ENCODE data around the gene PYROXD2. TPM values are rescaled to one million over a fixed set of nuclear protein-coding genes. Genes with fewer than 3 reads are reported as not detected.

Gene PYROXD2
- total and polyA plus RNA-seq, 2 experiments from 2014 or later: 1.3 to 2.6 TPM

GRCh38 chr10:98373260-98374040 lies 41.5 kb downstream of the PYROXD2 start:
- TF ChIP-seq ETS1 (IDR thresholded peaks at IDR 0.05) (no peak), EZH2phosphoT487 (IDR thresholded peaks at IDR 0.05; ENCODE audit: unreplicated experiment) (no peak), STAT1 (IDR thresholded peaks at IDR 0.05; ENCODE audit: unreplicated experiment) (no peak), ZNF331 (CRISPR knock-in tag; IDR thresholded peaks at IDR 0.05; ENCODE audit: low read depth) (no peak), JUNB (IDR thresholded peaks at IDR 0.05; ENCODE audit: unreplicated experiment) (no peak), NANOG (IDR thresholded peaks at IDR 0.05; ENCODE audit: borderline replicate concordance) (no peak), CREB1 (CRISPR knock-in tag; IDR thresholded peaks at IDR 0.05; ENCODE audit: low read depth) (no peak), ZNF114 (CRISPR knock-in tag; IDR thresholded peaks at IDR 0.05) (no peak), ZNF462 (CRISPR knock-in tag; IDR thresholded peaks at IDR 0.05) (no peak)

More at GRCh38 chr10:98373260-98374040, 41.5 kb downstream of the PYROXD2 start:
- Histone ChIP-seq H3K27ac (ENCODE audit: low read depth) (no peak overlapping the region), H3K4me3 (no peak overlapping the region), H3K4me2 (no peak overlapping the region), H3K27me3 (ENCODE audit: insufficient read depth) (no peaks in the 10 kb centered on the region), H3K79me2 (replicated peaks; ENCODE audit: insufficient read depth) (no peaks in the 10 kb centered on the region), H2AFZ (no peak overlapping the region), H3K36me3 (ENCODE audit: insufficient read depth) (no peaks in the 10 kb centered on the region), H4K20me1 (replicated peaks; ENCODE audit: insufficient read depth) (no peaks in the 10 kb centered on the region), H3K4me1 (ENCODE audit: insufficient read depth) (peaks cover 9% of the 10 kb centered on the region; the same call in 1 of the 2 replicates), H3K9me2 (ENCODE audit: insufficient read depth) (no peaks in the 10 kb centered on the region), H3F3A (replicated peaks; ENCODE audit: low read depth) (no peaks in the 10 kb centered on the region)
- Mint-ChIP-seq H3K36me3 (ENCODE audit: low read depth) (no peaks in the 10 kb centered on the region; the same call in 2 of the 3 replicates), H3K27ac (no peak overlapping the region), H3K27me3 (ENCODE audit: insufficient read depth, low read depth, poor library complexity) (peaks cover 2% of the 10 kb centered on the region), H3K9me3 (peaks cover 9% of the 10 kb centered on the region; the same call in 2 of the 3 replicates), H3K4me1 (peaks cover 24% of the 10 kb centered on the region), H3K4me3 (no peak overlapping the region)
- no peak for ATAC-seq
- DNase-seq (ENCODE audit: low spot score): no peak
